Activated CD8-positive, alpha-beta T cell treated with anti-CD3 and anti-CD28 coated beads for 36 hours (primary cell): ENCODE measurements around the gene VAX1. TPM values are rescaled to one million over a fixed set of nuclear protein-coding genes. Genes with fewer than 3 reads are reported as not detected.

Experiments
- ATAC-seq: fragments of 200-7000 bp; cut with Tn5 transposase; one replicate; pipeline ENCODE4 v1.10.0; 2021; ENCODE audit warnings: mild to moderate bottlenecking, moderate library complexity
- CTCF ChIA-PET: fragments of 350-600 bp; sonication (Branson Sonifier 250); formaldehyde crosslinking; loops from one replicate; lab custom pipeline; 2021; ENCODE audit warnings: antibody characterized with exemption; lab: Charles Lee
- POLR2A ChIA-PET: fragments of 350-600 bp; sonication (Branson Sonifier 250); formaldehyde crosslinking; loops from one replicate; lab custom pipeline; 2021; ENCODE audit warnings: antibody characterized with exemption; lab: Charles Lee
- DNase-seq: peaks from one replicate; pipeline ENCODE4 v3.0.0-alpha.2; 2020
- H3K27ac Mint-ChIP-seq: one replicate; pipeline ENCODE4 v1.8.0; 2021; ENCODE audit warnings: mild to moderate bottlenecking, mixed read lengths
- H3K27me3 Mint-ChIP-seq: one replicate; pipeline ENCODE4 v1.8.0; 2021; ENCODE audit warnings: mixed read lengths
- H3K36me3 Mint-ChIP-seq: one replicate; pipeline ENCODE4 v1.8.0; 2021; ENCODE audit warnings: low read depth, mixed read lengths
- H3K4me1 Mint-ChIP-seq: one replicate; pipeline ENCODE4 v1.8.0; 2021; ENCODE audit warnings: low read depth, mixed read lengths
- H3K4me3 Mint-ChIP-seq: one replicate; pipeline ENCODE4 v1.8.0; 2021; ENCODE audit warnings: mild to moderate bottlenecking, moderate library complexity, mixed read lengths
- H3K9me3 Mint-ChIP-seq: one replicate; pipeline ENCODE4 v1.8.0; 2021; ENCODE audit warnings: mixed read lengths
- CTCF ChIP-seq: fragments of 200-600 bp; IDR thresholded peaks from one replicate; pipeline ENCODE4 v1.8.0; 2022; ENCODE audit warnings: antibody characterized with exemption, mild to moderate bottlenecking
- intact Hi-C: fragments of 100-400 bp; cut with micrococcal nuclease; formaldehyde crosslinking; loops from one replicate; pipeline ENCODE4 v1.10.0; 2022
- total RNA-seq, 2 experiments: library from RNA; stranded (reverse); gene quantifications; one replicate each; pipeline ENCODE4 v1.2.3, GENCODE V29; 2021

The VAX1 gene
- total RNA-seq, 2 experiments from 2014 or later, result not detected

DNA sequence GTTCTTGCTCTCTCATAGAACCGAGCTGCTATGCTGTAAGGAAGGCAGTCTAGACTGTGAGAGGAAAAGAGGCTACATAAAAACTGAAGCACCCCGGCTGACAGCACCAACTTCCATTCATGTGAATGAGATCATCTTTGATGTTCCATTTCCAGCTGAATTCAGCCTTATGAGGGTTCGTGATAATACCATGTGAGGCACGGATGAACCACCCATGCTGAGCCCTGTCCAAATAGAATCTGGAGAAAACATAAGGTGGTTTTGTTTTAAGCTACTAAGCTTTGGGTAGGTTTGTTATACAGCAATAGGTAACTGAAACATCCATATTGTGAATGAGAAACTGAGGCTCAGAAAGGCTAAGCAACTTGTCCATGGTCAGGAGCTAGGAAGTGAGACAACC lies 6.9 kb upstream of the VAX1 start:
- H3K27me3 Mint-ChIP-seq, result peaks cover 41% of the 10 kb centered on the region
- H3K27ac Mint-ChIP-seq, result no peak overlapping the region
- no peak for TF ChIP-seq CTCF
- no peak for DNase-seq
- POLR2A ChIA-PET, result no interaction called here
- H3K36me3 Mint-ChIP-seq, result no peaks in the 10 kb centered on the region
- no peak for ATAC-seq
- intact Hi-C loops, result no loop called here
- peaks cover 5% of the 10 kb centered on the region for H3K9me3 Mint-ChIP-seq
- H3K4me1 Mint-ChIP-seq, result no peaks in the 10 kb centered on the region
- CTCF ChIA-PET, result interaction anchor here (0.8 to 1.2 kb wide), 3 partner anchors 13 to 357 kb away, joined by 3 to 4 read pairs (median 3); no protein-coding TSS in a partner anchor
- no peak overlapping the region for H3K4me3 Mint-ChIP-seq

DNA sequence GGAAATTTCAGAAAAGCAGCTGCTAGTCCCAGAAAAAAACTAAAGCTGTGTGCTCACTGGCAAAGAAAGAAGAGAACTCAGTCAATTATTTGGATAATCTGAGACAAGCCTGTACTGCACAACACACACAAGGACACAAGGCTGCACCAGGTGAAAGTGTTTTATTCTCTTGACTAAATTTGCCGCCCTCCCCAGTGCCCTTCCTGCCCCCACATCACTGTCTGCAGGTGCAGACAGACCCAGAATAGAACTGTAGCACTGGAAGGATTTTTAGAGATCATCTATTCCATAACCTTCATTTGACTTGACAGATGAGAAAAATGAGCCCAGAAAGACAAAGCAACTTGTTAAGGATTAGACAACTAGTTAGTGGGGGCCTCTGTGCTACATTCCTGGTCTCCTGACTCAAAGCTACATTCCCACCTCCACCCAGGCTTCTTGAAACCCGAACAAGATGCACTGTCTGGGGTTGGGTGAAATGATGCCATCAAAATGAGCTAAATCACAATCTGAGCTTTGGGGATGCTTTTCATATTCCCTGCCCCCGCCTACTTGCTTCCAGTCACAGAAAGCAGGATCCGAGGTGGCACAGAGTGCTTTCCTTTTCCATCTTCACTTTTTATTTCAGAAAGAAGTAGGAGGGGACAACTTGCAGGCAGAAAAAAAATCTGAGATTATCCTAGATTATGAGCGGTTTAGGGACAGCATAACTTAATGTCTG lies 5.2 kb upstream of the VAX1 start:
- ChIA-PET CTCF (no interaction called here), POLR2A (no interaction called here)
- Mint-ChIP-seq H3K4me1 (no peaks in the 10 kb centered on the region), H3K27me3 (peaks cover 45% of the 10 kb centered on the region), H3K9me3 (peaks cover 5% of the 10 kb centered on the region), H3K36me3 (no peaks in the 10 kb centered on the region), H3K27ac (no peak overlapping the region), H3K4me3 (no peak overlapping the region)
- ATAC-seq, result no peak
- TF ChIP-seq CTCF, result no peak
- no peak for DNase-seq
- intact Hi-C loops, result no loop called here

GRCh38 chr10:117140525-117140902 lies 2.4 kb upstream of the VAX1 start:
- ChIA-PET POLR2A (no interaction called here), CTCF (interaction anchor here (0.7 to 3.9 kb wide), 3 partner anchors 23 to 353 kb away, joined by 3 to 16 read pairs (median 3); no protein-coding TSS in a partner anchor)
- Mint-ChIP-seq H3K27ac (no peak overlapping the region), H3K36me3 (no peaks in the 10 kb centered on the region), H3K27me3 (peaks cover 58% of the 10 kb centered on the region), H3K4me1 (peaks cover 6% of the 10 kb centered on the region), H3K9me3 (peaks cover 5% of the 10 kb centered on the region), H3K4me3 (no peak overlapping the region)
- ATAC-seq (no peak), DNase-seq (no peak)
- intact Hi-C loops, result no loop called here
- TF ChIP-seq CTCF, result no peak

- ATAC-seq (no peak), DNase-seq (no peak)
- CTCF ChIA-PET, result interaction anchor here (0.7 to 3.9 kb wide), 2 partner anchors 27 to 63 kb away, joined by 3 to 16 read pairs; no protein-coding TSS in a partner anchor
- Mint-ChIP-seq H3K27me3 (peaks cover 63% of the 10 kb centered on the region), H3K9me3 (peaks cover 3% of the 10 kb centered on the region), H3K27ac (no peak overlapping the region), H3K4me3 (no peak overlapping the region), H3K36me3 (no peaks in the 10 kb centered on the region), H3K4me1 (peaks cover 6% of the 10 kb centered on the region)
- no peak for TF ChIP-seq CTCF
- intact Hi-C loops, result loop anchor here (10.0 kb wide), 1 partner anchor 395 kb away; no protein-coding TSS in a partner anchor
- POLR2A ChIA-PET, result no interaction called here
Observed at GRCh38 chr10:117139581-117140524, 1.8 kb upstream of the VAX1 start.
